AG09309 (cell line): Measurements from ENCODE around the gene ALOX15B.

ENCODE experiments used
- DNase-seq: peaks from one replicate; pipeline ENCODE4 v3.0.0-alpha.2; 2010; ENCODE audit warnings: low read depth
- H3K4me3 ChIP-seq: 2 replicates; pipeline ENCODE4 v1.5.1; 2011; ENCODE audit warnings: mild to moderate bottlenecking, low read depth, low read length, moderate library complexity; ENCODE audit not compliant: control insufficient read depth
- TF ChIP-seq, protein P1 (sequence below): IDR thresholded peaks from 2 replicates; pipeline ENCODE4 v1.5.1; 2011; ENCODE audit warnings: mild to moderate bottlenecking, low read depth, low read length, inconsistent platforms; ENCODE audit not compliant: insufficient read depth, control insufficient read depth; ENCODE audit errors: missing control alignments

ALOX15B gene

DNA sequence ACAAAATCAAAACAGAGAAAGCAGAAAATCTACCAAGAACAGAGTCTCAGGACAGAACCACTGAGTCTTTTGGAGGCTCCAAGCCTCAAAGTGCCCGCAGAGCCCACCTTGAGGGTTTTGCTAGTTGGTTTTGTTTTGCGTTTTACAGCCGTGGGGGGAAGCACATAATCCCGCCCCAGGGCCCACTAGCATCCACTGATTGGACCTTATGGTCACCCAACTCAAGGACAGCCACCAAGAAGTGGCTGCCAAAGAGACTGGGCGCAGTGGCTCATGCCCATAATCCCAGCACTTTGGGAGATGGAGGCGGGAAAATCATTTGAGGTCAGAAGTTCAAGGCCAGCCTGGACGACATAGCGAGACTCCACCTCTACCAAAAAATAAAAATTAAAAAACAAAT, 9.9 kb downstream of the ALOX15B start:
- DNase-seq: no peak
- TF ChIP-seq, protein P1, sequence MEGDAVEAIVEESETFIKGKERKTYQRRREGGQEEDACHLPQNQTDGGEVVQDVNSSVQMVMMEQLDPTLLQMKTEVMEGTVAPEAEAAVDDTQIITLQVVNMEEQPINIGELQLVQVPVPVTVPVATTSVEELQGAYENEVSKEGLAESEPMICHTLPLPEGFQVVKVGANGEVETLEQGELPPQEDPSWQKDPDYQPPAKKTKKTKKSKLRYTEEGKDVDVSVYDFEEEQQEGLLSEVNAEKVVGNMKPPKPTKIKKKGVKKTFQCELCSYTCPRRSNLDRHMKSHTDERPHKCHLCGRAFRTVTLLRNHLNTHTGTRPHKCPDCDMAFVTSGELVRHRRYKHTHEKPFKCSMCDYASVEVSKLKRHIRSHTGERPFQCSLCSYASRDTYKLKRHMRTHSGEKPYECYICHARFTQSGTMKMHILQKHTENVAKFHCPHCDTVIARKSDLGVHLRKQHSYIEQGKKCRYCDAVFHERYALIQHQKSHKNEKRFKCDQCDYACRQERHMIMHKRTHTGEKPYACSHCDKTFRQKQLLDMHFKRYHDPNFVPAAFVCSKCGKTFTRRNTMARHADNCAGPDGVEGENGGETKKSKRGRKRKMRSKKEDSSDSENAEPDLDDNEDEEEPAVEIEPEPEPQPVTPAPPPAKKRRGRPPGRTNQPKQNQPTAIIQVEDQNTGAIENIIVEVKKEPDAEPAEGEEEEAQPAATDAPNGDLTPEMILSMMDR: no peak
- no peak overlapping the region for H3K4me3 ChIP-seq

DNA sequence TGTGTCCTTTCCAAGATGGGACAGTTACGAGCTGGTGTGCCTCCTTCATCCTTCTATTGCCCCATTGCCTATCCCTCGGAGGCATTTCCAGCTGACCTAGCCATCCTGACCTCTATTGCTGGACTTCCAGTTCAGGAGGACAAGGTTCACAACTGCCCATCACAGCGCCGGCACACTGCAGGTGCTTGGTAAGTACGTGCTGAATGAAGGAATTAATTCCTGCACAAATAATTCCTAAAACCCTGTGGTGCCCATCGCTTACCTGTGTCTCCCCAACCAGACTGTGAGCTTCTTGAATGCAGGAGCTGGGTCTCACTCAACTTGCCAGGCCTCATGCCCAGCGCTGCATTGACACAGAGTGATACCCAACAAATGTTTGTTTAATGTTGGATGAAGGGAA, 13.0 kb downstream of the ALOX15B start:
- H3K4me3 ChIP-seq: no peak overlapping the region
- DNase-seq: no peak
- TF ChIP-seq, protein P1: no peak

DNA sequence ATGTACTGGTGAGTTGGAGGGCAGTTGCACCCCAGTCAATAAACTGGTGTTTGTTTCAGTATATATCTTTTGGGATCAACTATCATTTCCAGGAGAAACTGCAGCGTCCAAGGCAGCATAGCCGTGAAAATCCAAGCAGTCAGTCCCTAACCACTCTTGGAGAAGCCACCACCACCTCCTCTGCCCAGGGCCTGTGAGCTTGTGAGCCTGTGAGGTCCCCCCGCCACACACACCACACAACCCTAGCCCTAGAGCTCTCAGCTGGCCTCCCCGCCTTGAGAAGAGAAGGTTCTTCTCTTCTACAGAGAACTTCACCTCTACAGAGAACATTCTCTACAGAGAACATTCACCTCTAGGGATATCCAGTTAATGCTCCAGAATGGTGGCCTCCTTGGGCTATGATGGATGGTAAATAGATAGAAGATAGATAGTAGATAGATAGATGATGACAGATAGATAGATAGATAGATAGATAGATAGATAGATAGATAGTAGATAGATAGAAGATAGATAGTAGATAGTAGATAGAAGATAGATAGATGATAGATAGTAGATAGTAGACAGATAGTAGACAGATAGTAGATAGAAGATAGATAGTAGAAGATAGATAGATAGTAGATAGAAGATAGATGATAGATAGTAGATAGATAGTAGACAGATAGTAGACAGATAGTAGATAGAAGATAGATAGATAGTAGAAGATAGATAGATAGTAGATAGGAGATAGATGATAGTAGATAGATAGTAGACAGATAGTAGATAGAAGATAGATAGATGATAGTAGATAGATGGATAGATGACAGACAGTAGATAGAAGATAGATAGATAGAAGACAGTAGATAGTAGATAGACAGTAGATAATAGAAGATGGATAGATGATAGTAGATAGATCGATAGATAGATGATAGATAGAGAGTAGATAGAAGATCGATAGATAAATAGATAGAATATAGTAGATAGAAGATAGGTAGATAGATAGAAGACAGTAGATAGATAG, 13.7 kb downstream of the ALOX15B start:
- TF ChIP-seq, protein P1: no peak
- no peak overlapping the region for H3K4me3 ChIP-seq
- DNase-seq: no peak

DNA sequence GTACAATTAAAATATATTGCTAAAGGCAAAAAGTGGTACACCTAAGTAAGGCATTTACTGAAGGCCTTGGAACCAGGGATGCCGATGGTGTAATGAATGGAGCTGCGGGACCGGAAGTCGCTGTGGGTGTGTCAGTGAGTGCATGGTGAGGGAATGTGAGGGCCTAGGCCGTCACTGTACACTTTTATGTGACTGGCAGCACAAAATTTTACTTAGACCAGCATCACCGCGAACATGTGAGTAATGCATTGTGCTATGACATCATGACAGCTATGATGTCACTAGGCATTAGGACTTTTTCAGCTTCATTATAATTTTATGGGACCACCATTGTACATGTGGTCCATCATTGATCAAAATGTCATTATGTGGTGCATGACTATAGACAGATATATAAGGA, 14.7 kb downstream of the ALOX15B start:
- H3K4me3 ChIP-seq: no peak overlapping the region
- TF ChIP-seq, protein P1: no peak

DNA sequence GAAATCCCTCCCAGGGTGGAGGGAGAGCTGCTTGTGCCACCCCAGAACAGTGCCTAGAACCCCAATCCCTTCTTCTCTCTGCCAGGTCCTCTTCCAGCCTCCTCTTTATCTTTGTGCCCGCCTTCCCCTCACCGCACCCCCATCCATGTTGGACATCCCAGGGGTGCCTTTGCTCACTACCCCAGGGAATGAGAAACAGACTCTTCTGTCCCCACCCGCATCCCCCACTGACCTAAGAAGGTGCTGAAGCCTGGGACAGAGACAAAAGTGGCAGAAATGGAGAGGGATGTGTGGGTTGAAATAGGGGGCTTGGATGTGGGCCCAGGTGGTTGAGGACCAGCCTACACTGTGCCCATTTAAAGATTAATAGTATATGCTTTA, 17.0 kb downstream of the ALOX15B start:
- TF ChIP-seq, protein P1: no peak
- no peak overlapping the region for H3K4me3 ChIP-seq
- DNase-seq: no peak

More for the DNA sequence above, 14.7 kb downstream of the ALOX15B start:
- DNase-seq: no peak

DNA sequence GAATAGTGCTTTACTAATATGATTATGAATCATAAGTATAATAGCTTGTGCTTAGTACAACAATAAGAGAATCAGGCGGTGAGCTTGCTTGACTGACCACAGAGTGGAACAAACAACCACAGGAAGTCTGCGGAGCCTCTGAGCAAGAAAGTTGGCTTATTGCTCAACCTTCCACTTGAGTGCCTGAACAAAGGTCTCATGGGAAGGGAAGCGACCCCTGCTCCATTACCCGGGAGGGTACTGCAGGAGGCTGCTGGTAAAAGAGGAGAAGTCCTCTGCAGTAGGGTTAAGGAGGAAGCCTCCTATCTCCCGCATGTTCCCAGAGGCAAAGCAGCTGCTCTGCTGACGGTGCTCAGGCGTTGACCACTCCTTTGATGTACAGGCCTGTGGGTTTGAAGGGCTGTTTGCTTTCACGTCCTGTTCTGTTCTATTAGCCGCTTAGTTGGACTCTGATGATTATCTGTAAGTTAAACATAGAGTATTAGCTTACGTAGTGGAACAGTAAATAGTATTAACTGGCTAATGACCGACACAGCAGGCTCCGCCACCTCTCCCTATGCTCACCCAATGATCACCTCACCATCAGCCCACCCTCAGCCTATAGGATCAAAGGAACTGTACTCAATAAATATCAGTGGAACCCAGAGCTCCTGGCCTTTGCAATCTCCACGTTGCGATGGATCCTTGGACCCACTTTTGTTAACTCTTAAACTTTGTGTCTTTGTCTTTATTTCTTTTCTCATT, 17.5 kb downstream of the ALOX15B start:
- TF ChIP-seq, protein P1: no peak
- DNase-seq: peak; percentile 27
- H3K4me3 ChIP-seq: no peak overlapping the region
